Measurements from ENCODE around the gene MCRIP2.

GRCh38 chr16:676565-676902, 34.9 kb downstream of the MCRIP2 start:
- TF ChIP-seq CTCF (IDR thresholded peaks at IDR 0.05): no peak
- no peak for TF ChIP-seq POLR2A (IDR thresholded peaks at IDR 0.05)
